Muscle of arm (tissue), 12 donors: ENCODE measurements around the gene SPTBN2. TPM values are rescaled to one million over a fixed set of nuclear protein-coding genes. Genes with fewer than 3 reads are reported as not detected.
"Not testable (repeated sequence)": the region's sequence is repeated elsewhere in the genome, so short reads cannot be mapped to it uniquely, and the experiment has no call there.

Experiments
- DNase-seq: peaks from one replicate; pipeline ENCODE4 v3.0.0-alpha.2; 2013
- polyA plus RNA-seq, 12 donors: library from polyadenylated mRNA; unstranded; fragments of 120-200 nt; gene quantifications; one replicate each; pipeline ENCODE4 v1.2.1, GENCODE V29; 2013; ENCODE audit not compliant: insufficient read length in 12 of 12

The SPTBN2 gene
- polyA plus RNA-seq, 12 donors = 8.5 to 33.9 (median 14.9) TPM; not detected in 1

- no peak for DNase-seq
Observed at GRCh38 chr11:66725114-66725513, 3.9 kb downstream of the SPTBN2 start.

GRCh38 chr11:66724167-66724566 is 4.8 kb downstream of the SPTBN2 start:
- not testable (repeated sequence) for DNase-seq

GRCh38 chr11:66723693-66724092 is 5.3 kb downstream of the SPTBN2 start:
- DNase-seq = no peak

- no peak for DNase-seq
Observed at GRCh38 chr11:66722745-66723651, 6.0 kb downstream of the SPTBN2 start.

- no peak for DNase-seq
Observed at GRCh38 chr11:66721939-66722338, 7.1 kb downstream of the SPTBN2 start.

- no peak for DNase-seq
Observed at GRCh38 chr11:66720899-66721470, 8.0 kb downstream of the SPTBN2 start.

- no peak for DNase-seq
Observed at GRCh38 chr11:66720223-66720898, 8.7 kb downstream of the SPTBN2 start.

- no peak for DNase-seq
Observed at GRCh38 chr11:66719111-66719872, 9.7 kb downstream of the SPTBN2 start.

GRCh38 chr11:66718320-66718971 is 10.6 kb downstream of the SPTBN2 start:
- no peak for DNase-seq

- DNase-seq = no peak
Observed at GRCh38 chr11:66717925-66718319, 11.1 kb downstream of the SPTBN2 start.

- DNase-seq = no peak
Observed at GRCh38 chr11:66716996-66717395, 12.0 kb downstream of the SPTBN2 start.

GRCh38 chr11:66715346-66716085 is 13.5 kb downstream of the SPTBN2 start:
- DNase-seq = no peak

- DNase-seq = no peak
Observed at GRCh38 chr11:66713746-66714480, 15.1 kb downstream of the SPTBN2 start.

GRCh38 chr11:66710384-66710930 is 18.6 kb downstream of the SPTBN2 start:
- no peak for DNase-seq

- no peak for DNase-seq
Observed at GRCh38 chr11:66708701-66709100, 20.3 kb downstream of the SPTBN2 start.

- no peak for DNase-seq
Observed at GRCh38 chr11:66708094-66708493, 20.9 kb downstream of the SPTBN2 start.

- DNase-seq = no peak
Observed at GRCh38 chr11:66707486-66707885, 21.5 kb downstream of the SPTBN2 start.

GRCh38 chr11:66706989-66707388 is 22.0 kb downstream of the SPTBN2 start:
- no peak for DNase-seq

- no peak for DNase-seq
Observed at GRCh38 chr11:66705587-66706335, 23.3 kb downstream of the SPTBN2 start.
